Spleen (tissue), 11 donors: ENCODE measurements around the gene FADS2. TPM values are rescaled to one million over a fixed set of nuclear protein-coding genes. Genes with fewer than 3 reads are reported as not detected.

Experiments
- DNase-seq: peaks from one replicate; pipeline ENCODE4 v3.0.0-alpha.2; 2020
- H3K27ac ChIP-seq, 8 donors: fragments of 200-600 bp; sonication (generic) in 7 of 8; 1 replicate in 4 of 8; 2 replicates in 4 of 8; pipeline versions ENCODE4 v1.5.0 to v1.8.0; 2016 to 2021; ENCODE audit warnings: inconsistent platforms in 4 of 8, mild to moderate bottlenecking in 4 of 8, moderate library complexity in 1 of 8
- H3K27me3 ChIP-seq, 7 donors: fragments of 200-600 bp; sonication (generic) in 6 of 7; replicated peaks in 1 of 7; 1 replicate in 4 of 7; 2 replicates in 3 of 7; pipeline versions ENCODE4 v1.5.0 to v1.8.0; 2016 to 2021; ENCODE audit warnings: inconsistent platforms in 3 of 7, mild to moderate bottlenecking in 1 of 7
- H3K36me3 ChIP-seq, 6 donors: fragments of 200-600 bp; sonication (generic) in 5 of 6; 1 replicate in 4 of 6; 2 replicates in 2 of 6; pipeline versions ENCODE4 v1.5.0 to v1.8.0; 2016 to 2021; ENCODE audit warnings: inconsistent platforms in 2 of 6
- H3K4me1 ChIP-seq, 6 donors: fragments of 200-600 bp; sonication (generic) in 5 of 6; 1 replicate in 3 of 6; 2 replicates in 3 of 6; pipeline versions ENCODE4 v1.5.0 to v1.8.0; 2016 to 2021; ENCODE audit warnings: inconsistent platforms in 3 of 6
- H3K4me3 ChIP-seq, 8 donors: fragments of 200-600 bp; sonication (generic) in 7 of 8; 1 replicate in 4 of 8; 2 replicates in 4 of 8; pipeline versions ENCODE4 v1.5.0 to v1.8.0; 2016 to 2021; ENCODE audit warnings: inconsistent platforms in 4 of 8, mild to moderate bottlenecking in 4 of 8, moderate library complexity in 2 of 8
- H3K9me3 ChIP-seq, 8 donors: fragments of 200-600 bp; sonication (generic) in 7 of 8; 1 replicate in 4 of 8; 2 replicates in 4 of 8; pipeline versions ENCODE4 v1.5.0 to v1.8.0; 2016 to 2021; ENCODE audit warnings: inconsistent platforms in 4 of 8
- CTCF ChIP-seq, 11 experiments: fragments of 200-600 bp in 7 of 11; fragments of 450-650 bp in 4 of 11; sonication (generic) in 4 of 11; IDR thresholded peaks in 8 of 11; conservative IDR thresholded peaks in 3 of 11; 1 replicate in 7 of 11; 2 replicates in 4 of 11; pipeline versions ENCODE4 v1.4.0 to v1.8.0; 2016 to 2021; ENCODE audit warnings: antibody characterized with exemption in 11 of 11, inconsistent platforms in 4 of 11, mild to moderate bottlenecking in 1 of 11
- POLR2A ChIP-seq, 3 donors: fragments of 450-650 bp; IDR thresholded peaks; one replicate each; pipeline ENCODE4 v1.5.1; 2017; ENCODE audit warnings: antibody characterized with exemption in 3 of 3, mild to moderate bottlenecking in 1 of 3
- POLR2AphosphoS5 ChIP-seq, 3 donors: sonication (generic); formaldehyde crosslinking; IDR thresholded peaks; one replicate each; pipeline ENCODE4 v1.5.1; 2017; ENCODE audit warnings: antibody characterized with exemption in 3 of 3
- WGBS, 5 donors: extraction: QIAGEN DNeasy Blood & Tissue Kit in 3 of 5; methylation state at CpG; one replicate each; pipeline versions ENCODE4 v1.1.5 to v1.1.7; 2013 to 2018; 5-methylcytosine and 5-hydroxymethylcytosine counted together
- intact Hi-C: fragments of 100-400 bp; cut with DNase I; formaldehyde crosslinking; loops from one replicate; pipeline ENCODE4 v1.15.0; 2023; ENCODE audit warnings: low total_unique reads
- polyA plus RNA-seq, 3 donors: library from polyadenylated mRNA; stranded (reverse); fragments of 200-250 nt; gene quantifications; one replicate each; pipeline ENCODE4 v1.2.1, GENCODE V29; 2013
- total RNA-seq, 7 donors: library from RNA; depleted of rRNA in 3 of 7; stranded (reverse); fragments of >200 nt in 3 of 7; fragmentation: NEBNext Ultra II Directional in 4 of 7; extraction: Animal tissue kit (Norgen Biotek cat#: 25700) in 4 of 7; gene quantifications; one replicate each; pipeline versions ENCODE4 v1.1.0 to v1.2.1, GENCODE V29; 2016 to 2021
- donor health status: healthy with polysubstance abuse.
- donor health status: DM: no; HTN: no; CAD: no; lungs with moderate emphysema.
- donor health status: DM: no; HTN: no; CAD: no.
- donor health status: Bipolar disorder and iron deficiency.
- donor health status: healthy.
- donor health status: DM: no; HTN: no; CAD: no.
- donor health status: DM: yes; HTN: yes; CAD: no.

The FADS2 gene
- total and polyA plus RNA-seq, 10 donors: 2.8 to 20.6 (median 12.9) TPM

- Histone ChIP-seq H3K36me3 (peaks cover 0 to 17% (median 3%) of the 10 kb centered on the region in 6 donors), H3K4me1 (peaks cover 0 to 39% (median 19%) of the 10 kb centered on the region in 6 donors), H3K9me3 (no peaks in the 10 kb centered on the region), H3K4me3 (no peak overlapping the region), H3K27me3 (no peaks in the 10 kb centered on the region), H3K27ac (no peak overlapping the region)
- intact Hi-C loops: no loop called here
- TF ChIP-seq POLR2A (IDR thresholded peaks at IDR 0.05) (no peak), POLR2AphosphoS5 (IDR thresholded peaks at IDR 0.05) (no peak), CTCF (IDR thresholded peaks at IDR 0.05 in 8 of 11, conservative IDR thresholded peaks at IDR 0.05 in 3 of 11) (no peak)
- no peak for DNase-seq
- WGBS, 5 donors: 81 to 93% (median 84%) methylated on average over 6 of the region's 6 CpGs
Measured at GRCh38 chr11:61882879-61883278, 54.8 kb downstream of the FADS2 start.

- no peak for TF ChIP-seq POLR2AphosphoS5 (IDR thresholded peaks at IDR 0.05)
- TF ChIP-seq CTCF (IDR thresholded peaks at IDR 0.05 in 8 of 11, conservative IDR thresholded peaks at IDR 0.05 in 3 of 11): no peak
- TF ChIP-seq POLR2A (IDR thresholded peaks at IDR 0.05): no peak
- Histone ChIP-seq H3K27me3 (no peaks in the 10 kb centered on the region), H3K9me3 (no peaks in the 10 kb centered on the region), H3K4me1 (peaks cover 3 to 44% (median 21%) of the 10 kb centered on the region in 6 donors), H3K36me3 (peaks cover 0 to 13% (median 3%) of the 10 kb centered on the region in 6 donors), H3K4me3 (no peak overlapping the region), H3K27ac (no peak overlapping the region)
- DNase-seq: no peak
- intact Hi-C loops: no loop called here
- 91 to 95% (median 93%) methylated on average over 10 of the region's 10 CpGs for WGBS, 5 donors
Measured at GRCh38 chr11:61883327-61883726, 55.2 kb downstream of the FADS2 start.

- peaks cover 0 to 6% (median under 1%) of the 10 kb centered on the region in 6 donors for H3K36me3 ChIP-seq
- 83 to 94% (median 93%) methylated on average over 5 of the region's 5 CpGs for WGBS, 5 donors
- TF ChIP-seq CTCF (IDR thresholded peaks at IDR 0.05 in 8 of 11, conservative IDR thresholded peaks at IDR 0.05 in 3 of 11) (no peak), POLR2AphosphoS5 (IDR thresholded peaks at IDR 0.05) (no peak), POLR2A (IDR thresholded peaks at IDR 0.05) (no peak)
- DNase-seq: no peak
- no peak overlapping the region for H3K4me3 ChIP-seq
- intact Hi-C loops: no loop called here
- H3K27ac ChIP-seq: no peak overlapping the region
- H3K4me1 ChIP-seq: peaks cover 3 to 49% (median 26%) of the 10 kb centered on the region in 6 donors
- no peaks in the 10 kb centered on the region for H3K9me3 ChIP-seq
- no peaks in the 10 kb centered on the region for H3K27me3 ChIP-seq
Measured at GRCh38 chr11:61883947-61884346, 55.8 kb downstream of the FADS2 start.

GRCh38 chr11:61885166-61885778, 57.2 kb downstream of the FADS2 start:
- no peak overlapping the region for H3K4me3 ChIP-seq
- no peaks in the 10 kb centered on the region for H3K36me3 ChIP-seq
- 86 to 98% (median 88%) methylated on average over 4 to 7 of the region's 7 CpGs for WGBS, 5 donors
- DNase-seq: no peak
- H3K27ac ChIP-seq: no peak overlapping the region
- peaks cover 8 to 48% (median 31%) of the 10 kb centered on the region in 6 donors for H3K4me1 ChIP-seq
- H3K9me3 ChIP-seq: no peaks in the 10 kb centered on the region
- peaks cover 0 to under 1% (median 0%) of the 10 kb centered on the region in 7 donors for H3K27me3 ChIP-seq
- intact Hi-C loops: no loop called here
- TF ChIP-seq POLR2A (IDR thresholded peaks at IDR 0.05) (no peak), CTCF (IDR thresholded peaks at IDR 0.05 in 8 of 11, conservative IDR thresholded peaks at IDR 0.05 in 3 of 11) (no peak), POLR2AphosphoS5 (IDR thresholded peaks at IDR 0.05) (no peak)
